Thymus (tissue), 11 donors: Measurements from ENCODE around the gene HSBP1. TPM values are rescaled to one million over a fixed set of nuclear protein-coding genes. Genes with fewer than 3 reads are reported as not detected.

Source experiments
- DNase-seq, 9 donors: peaks; one replicate each; pipeline ENCODE4 v3.0.0-alpha.2; 2013; ENCODE audit warnings: low spot score in 9 of 9, low read depth in 6 of 9, missing footprints in 1 of 9
- H3K27ac ChIP-seq, 2 donors: one replicate each; pipeline ENCODE4 v1.5.1; 2013; ENCODE audit warnings: control low read depth in 1 of 2, low read depth in 1 of 2, low read length in 1 of 2, mild to moderate bottlenecking in 1 of 2, moderate library complexity in 1 of 2
- H3K27me3 ChIP-seq, 2 donors: one replicate each; pipeline ENCODE4 v1.5.1; 2013; ENCODE audit warnings: low read length in 1 of 2; ENCODE audit not compliant: control insufficient read depth in 2 of 2, insufficient read depth in 1 of 2
- H3K36me3 ChIP-seq, 2 donors: one replicate each; pipeline ENCODE4 v1.5.1; 2013; ENCODE audit warnings: low read length in 1 of 2, mild to moderate bottlenecking in 1 of 2, moderate library complexity in 1 of 2; ENCODE audit not compliant: control insufficient read depth in 2 of 2, insufficient read depth in 2 of 2
- H3K4me1 ChIP-seq, 2 donors: one replicate each; pipeline ENCODE4 v1.5.1; 2013; ENCODE audit warnings: low read length in 2 of 2; ENCODE audit not compliant: control insufficient read depth in 2 of 2, insufficient read depth in 2 of 2
- H3K4me3 ChIP-seq, 2 donors: one replicate each; pipeline ENCODE4 v1.5.1; 2013; ENCODE audit warnings: low read length in 2 of 2, control low read depth in 1 of 2, mild to moderate bottlenecking in 1 of 2
- H3K9me3 ChIP-seq, 2 donors: one replicate each; pipeline ENCODE4 v1.5.1; 2013; ENCODE audit warnings: low read length in 1 of 2, mild to moderate bottlenecking in 1 of 2; ENCODE audit not compliant: control insufficient read depth in 2 of 2, insufficient read depth in 1 of 2
- WGBS: extraction: QIAGEN DNeasy Blood & Tissue Kit; methylation state at CpG from one replicate; pipeline ENCODE4 v1.1.7; 2013; 5-methylcytosine and 5-hydroxymethylcytosine counted together
- polyA plus RNA-seq: library from polyadenylated mRNA; stranded (reverse); fragments of 200-250 nt; gene quantifications from one replicate; pipeline ENCODE4 v1.2.3, GENCODE V29; 2013
- total RNA-seq: library from RNA; stranded (reverse); fragments of 120-200 nt; gene quantifications from one replicate; pipeline ENCODE4 v1.2.4, GENCODE V29; 2013
- donor health status: healthy.

The HSBP1 gene
- total and polyA plus RNA-seq, 2 donors: 69.0 to 78.7 TPM

- H3K9me3 ChIP-seq: no peaks in the 10 kb centered on the region
- WGBS: 97% methylated on average over 4 of the region's 4 CpGs
- DNase-seq: no peak
Observed at GRCh38 chr16:83840060-83840617, 32.4 kb downstream of the HSBP1 start.

GRCh38 chr16:83842291-83842690, 34.5 kb downstream of the HSBP1 start:
- no peak overlapping the region for H3K4me3 ChIP-seq
- 79% methylated on average over 7 of the region's 7 CpGs for WGBS
- H3K4me1 ChIP-seq: no peaks in the 10 kb centered on the region
- H3K27ac ChIP-seq: no peak overlapping the region
- no peak for DNase-seq
- no peaks in the 10 kb centered on the region for H3K27me3 ChIP-seq
- H3K9me3 ChIP-seq: no peaks in the 10 kb centered on the region
- no peaks in the 10 kb centered on the region for H3K36me3 ChIP-seq

More at GRCh38 chr16:83840060-83840617, 32.4 kb downstream of the HSBP1 start:
- Histone ChIP-seq H3K27ac (no peak overlapping the region), H3K4me1 (no peaks in the 10 kb centered on the region), H3K4me3 (no peak overlapping the region), H3K36me3 (no peaks in the 10 kb centered on the region), H3K27me3 (no peaks in the 10 kb centered on the region)

- no peaks in the 10 kb centered on the region for H3K36me3 ChIP-seq
- no peak for DNase-seq
- H3K4me3 ChIP-seq: no peak overlapping the region
- H3K9me3 ChIP-seq: no peaks in the 10 kb centered on the region
- no peaks in the 10 kb centered on the region for H3K27me3 ChIP-seq
- 59% methylated on average over 9 of the region's 9 CpGs for WGBS
- no peak overlapping the region for H3K27ac ChIP-seq
- H3K4me1 ChIP-seq: no peaks in the 10 kb centered on the region
Observed at GRCh38 chr16:83842756-83843507, 35.2 kb downstream of the HSBP1 start.

- no peaks in the 10 kb centered on the region for H3K9me3 ChIP-seq
- no peak overlapping the region for H3K27ac ChIP-seq
- no peaks in the 10 kb centered on the region for H3K4me1 ChIP-seq
- no peaks in the 10 kb centered on the region for H3K27me3 ChIP-seq
- 61% methylated on average over 10 of the region's 10 CpGs for whole genome bisulfite sequencing
- H3K4me3 ChIP-seq: no peak overlapping the region
- no peak for DNase-seq
- H3K36me3 ChIP-seq: no peaks in the 10 kb centered on the region
Observed at GRCh38 chr16:83843657-83844056, 35.9 kb downstream of the HSBP1 start.

- 97% methylated on average over 8 of the region's 8 CpGs for WGBS
- DNase-seq: no peak
- Histone ChIP-seq H3K27ac (no peak overlapping the region), H3K27me3 (no peaks in the 10 kb centered on the region), H3K4me1 (no peaks in the 10 kb centered on the region), H3K36me3 (no peaks in the 10 kb centered on the region), H3K4me3 (no peak overlapping the region), H3K9me3 (no peaks in the 10 kb centered on the region)
Observed at GRCh38 chr16:83845263-83845662, 37.5 kb downstream of the HSBP1 start.

GRCh38 chr16:83847371-83848225, 39.8 kb downstream of the HSBP1 start:
- no peak for DNase-seq
- Histone ChIP-seq H3K4me1 (no peaks in the 10 kb centered on the region), H3K27ac (no peak overlapping the region), H3K27me3 (no peaks in the 10 kb centered on the region), H3K9me3 (no peaks in the 10 kb centered on the region), H3K4me3 (no peak overlapping the region), H3K36me3 (no peaks in the 10 kb centered on the region)
- WGBS: 77% methylated on average over 14 of the region's 14 CpGs

- Histone ChIP-seq H3K4me3 (no peak overlapping the region), H3K27ac (no peak overlapping the region), H3K36me3 (no peaks in the 10 kb centered on the region), H3K4me1 (no peaks in the 10 kb centered on the region), H3K9me3 (no peaks in the 10 kb centered on the region), H3K27me3 (no peaks in the 10 kb centered on the region)
- DNase-seq: no peak
- WGBS: 93% methylated on average over 6 of the region's 6 CpGs
Observed at GRCh38 chr16:83849421-83849820, 41.6 kb downstream of the HSBP1 start.

- 96% methylated on average over 5 of the region's 5 CpGs for whole genome bisulfite sequencing
- no peaks in the 10 kb centered on the region for H3K27me3 ChIP-seq
Observed at GRCh38 chr16:83850947-83851346, 43.2 kb downstream of the HSBP1 start.

GRCh38 chr16:83851473-83851872, 43.7 kb downstream of the HSBP1 start:
- Histone ChIP-seq H3K27ac (no peak overlapping the region), H3K36me3 (no peaks in the 10 kb centered on the region), H3K4me1 (no peaks in the 10 kb centered on the region), H3K9me3 (no peaks in the 10 kb centered on the region), H3K4me3 (no peak overlapping the region), H3K27me3 (no peaks in the 10 kb centered on the region)
- DNase-seq: no peak
- 96% methylated on average over 4 of the region's 4 CpGs for WGBS

More at GRCh38 chr16:83850947-83851346, 43.2 kb downstream of the HSBP1 start:
- H3K9me3 ChIP-seq: no peaks in the 10 kb centered on the region
- no peaks in the 10 kb centered on the region for H3K36me3 ChIP-seq
- no peak for DNase-seq
- no peak overlapping the region for H3K4me3 ChIP-seq
- no peak overlapping the region for H3K27ac ChIP-seq
- H3K4me1 ChIP-seq: no peaks in the 10 kb centered on the region
